Sigmoid colon (tissue), 7 donors: Measurements from ENCODE around the gene NUMBL. TPM values are rescaled to one million over a fixed set of nuclear protein-coding genes. Genes with fewer than 3 reads are reported as not detected.

Experiments used
- DNase-seq: peaks from one replicate; pipeline ENCODE4 v3.0.0-alpha.2; 2019
- H3K27ac ChIP-seq, 4 donors: fragments of 200-600 bp; sonication (generic); one replicate each; pipeline ENCODE4 v1.5.1; 2016 to 2019; ENCODE audit warnings: mild to moderate bottlenecking in 1 of 4
- H3K27me3 ChIP-seq, 3 donors: fragments of 200-600 bp; sonication (generic); one replicate each; pipeline ENCODE4 v1.5.1; 2019; ENCODE audit warnings: mild to moderate bottlenecking in 1 of 3
- H3K36me3 ChIP-seq, 4 donors: fragments of 200-600 bp; sonication (generic); one replicate each; pipeline ENCODE4 v1.5.1; 2016 to 2019
- H3K4me1 ChIP-seq, 4 donors: fragments of 200-600 bp; sonication (generic); one replicate each; pipeline ENCODE4 v1.5.1; 2017 to 2019
- H3K4me3 ChIP-seq, 4 donors: fragments of 200-600 bp; sonication (generic); one replicate each; pipeline ENCODE4 v1.5.1; 2017 to 2019; ENCODE audit warnings: mild to moderate bottlenecking in 2 of 4, moderate library complexity in 1 of 4
- H3K9me3 ChIP-seq, 4 donors: fragments of 200-600 bp in 3 of 4; sonication (generic) in 3 of 4; one replicate each; pipeline versions ENCODE4 v1.5.1 to v1.6.1; 2013 to 2019
- CTCF ChIP-seq, 4 experiments: fragments of 450-650 bp in 3 of 4; fragments of 200-600 bp in 1 of 4; IDR thresholded peaks; one replicate each; pipeline ENCODE4 v1.5.1; 2016 to 2019; ENCODE audit warnings: antibody characterized with exemption in 4 of 4, mild to moderate bottlenecking in 3 of 4, moderate library complexity in 2 of 4
- EP300 ChIP-seq, 4 donors: sonication (generic); formaldehyde crosslinking; IDR thresholded peaks; one replicate each; pipeline ENCODE4 v1.6.1; 2017; ENCODE audit warnings: antibody characterized with exemption in 4 of 4
- POLR2A ChIP-seq, 2 donors: fragments of 450-650 bp; IDR thresholded peaks; one replicate each; pipeline ENCODE4 v1.6.1; 2016; ENCODE audit warnings: antibody characterized with exemption in 2 of 2, mild to moderate bottlenecking in 2 of 2, moderate library complexity in 2 of 2
- POLR2AphosphoS5 ChIP-seq, 4 donors: sonication (generic); formaldehyde crosslinking; IDR thresholded peaks; one replicate each; pipeline ENCODE4 v1.6.1; 2017; ENCODE audit warnings: antibody characterized with exemption in 4 of 4
- WGBS, 2 donors: extraction: QIAGEN DNeasy Blood & Tissue Kit; methylation state at CpG; one replicate each; pipeline ENCODE4 v1.1.7; 2013; 5-methylcytosine and 5-hydroxymethylcytosine counted together
- intact Hi-C: fragments of 100-400 bp; cut with DNase I; formaldehyde crosslinking; loops from one replicate; pipeline ENCODE4 v1.15.1; 2023
- polyA plus RNA-seq, 3 donors: library from polyadenylated mRNA; stranded (reverse); fragments of 200-250 nt; gene quantifications; one replicate each; pipeline ENCODE4 v1.2.3, GENCODE V29; 2013
- total RNA-seq, 4 donors: library from RNA; depleted of rRNA; stranded (reverse); fragments of >200 nt; gene quantifications; one replicate each; pipeline ENCODE4 v1.1.0, GENCODE V29; 2016
- donor health status: healthy with polysubstance abuse.
- donor health status: Bipolar disorder and iron deficiency.
- donor health status: healthy.

The NUMBL gene
- total and polyA plus RNA-seq, 7 donors = 3.0 to 38.2 (median 21.9) TPM

DNA sequence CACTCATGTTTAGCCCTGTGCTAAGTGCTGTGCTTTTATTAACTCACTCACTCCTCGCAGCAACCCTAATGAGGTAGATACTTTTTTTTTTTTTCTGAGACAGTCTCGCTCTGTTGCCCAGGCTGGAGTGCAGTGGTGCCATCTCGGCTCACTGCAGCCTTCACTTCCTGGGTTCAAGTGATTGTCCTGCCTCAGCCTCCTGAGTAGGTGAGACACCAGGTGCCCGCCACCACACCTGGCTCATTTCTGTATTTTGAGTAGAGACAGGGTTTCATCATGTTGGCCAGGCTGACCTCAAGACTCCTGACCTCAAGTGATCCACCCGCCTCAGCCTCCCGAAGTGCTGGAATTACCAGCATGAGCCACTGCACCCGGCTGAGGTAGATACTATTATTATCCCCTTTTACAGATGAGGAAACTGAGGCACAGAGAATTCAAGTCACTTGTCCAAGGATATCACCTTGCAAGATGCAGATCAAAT is 29.0 kb upstream of the NUMBL start:
- WGBS, 2 donors = 25 to 52% methylated on average over 7 of the region's 7 CpGs
- Histone ChIP-seq H3K27me3 (no peaks in the 10 kb centered on the region), H3K4me3 (peak overlapping the region; percentile 74 to 92 (median 82)), H3K27ac (peak overlapping the region; percentile 95 to 99 (median 98)), H3K4me1 (peaks cover 0 to 79% (median 60%) of the 10 kb centered on the region in 4 donors), H3K9me3 (no peaks in the 10 kb centered on the region), H3K36me3 (peaks cover 0 to 24% (median 10%) of the 10 kb centered on the region in 4 donors)
- DNase-seq = no peak
- no peak for TF ChIP-seq CTCF (IDR thresholded peaks at IDR 0.05)
- no peak for TF ChIP-seq POLR2AphosphoS5 (IDR thresholded peaks at IDR 0.05)
- TF ChIP-seq EP300 (IDR thresholded peaks at IDR 0.05) = no peak
- TF ChIP-seq POLR2A (IDR thresholded peaks at IDR 0.05) = no peak
- intact Hi-C loops = loop anchor here (10.0 kb wide), 2 partner anchors 275 to 1315 kb away; partner anchors contain the start of genes SERTAD3 and ZFP36

GRCh38 chr19:40718774-40719391 is 28.4 kb upstream of the NUMBL start:
- Histone ChIP-seq H3K27ac (peak overlapping the region; percentile 95 to 99 (median 98)), H3K27me3 (no peaks in the 10 kb centered on the region), H3K4me1 (peaks cover 0 to 79% (median 66%) of the 10 kb centered on the region in 4 donors), H3K4me3 (peak overlapping the region; percentile 74 to 92 (median 82)), H3K36me3 (peaks cover 0 to 19% (median 5%) of the 10 kb centered on the region in 4 donors), H3K9me3 (no peaks in the 10 kb centered on the region)
- peak in 3 of 4 donors; percentile 16 to 43 (median 43) for TF ChIP-seq POLR2AphosphoS5 (IDR thresholded peaks at IDR 0.05)
- peak in 1 of 2 donors; percentile 24 for TF ChIP-seq POLR2A (IDR thresholded peaks at IDR 0.05)
- no peak for TF ChIP-seq EP300 (IDR thresholded peaks at IDR 0.05)
- intact Hi-C loops = loop anchor here (1.0 to 10.0 kb wide), 3 partner anchors 31 to 1314 kb away; partner anchors contain the start of genes ACTMAP, SERTAD3 and ZFP36
- 5 to 26% methylated on average over 16 of the region's 16 CpGs for WGBS, 2 donors
- peak; percentile 89 for DNase-seq

GRCh38 chr19:40717880-40718773 is 27.7 kb upstream of the NUMBL start:
- 11 to 53% methylated on average over 20 of the region's 20 CpGs for WGBS, 2 donors
- no peaks in the 10 kb centered on the region for H3K9me3 ChIP-seq
- TF ChIP-seq POLR2AphosphoS5 (IDR thresholded peaks at IDR 0.05) (no peak), CTCF (IDR thresholded peaks at IDR 0.05) (no peak), POLR2A (IDR thresholded peaks at IDR 0.05) (no peak), EP300 (IDR thresholded peaks at IDR 0.05) (no peak)
- intact Hi-C loops = loop anchor here (1.0 to 10.0 kb wide), 4 partner anchors 32 to 1313 kb away; partner anchors contain the start of genes ACTMAP, EGLN2, SERTAD3 and ZFP36
- peak overlapping the region; percentile 74 to 92 (median 82) for H3K4me3 ChIP-seq
- peak overlapping the region; percentile 95 to 99 (median 98) for H3K27ac ChIP-seq
- H3K4me1 ChIP-seq = peaks cover 0 to 79% (median 67%) of the 10 kb centered on the region in 4 donors
- DNase-seq = no peak
- peaks cover 0 to 16% (median 0%) of the 10 kb centered on the region in 4 donors for H3K36me3 ChIP-seq
- H3K27me3 ChIP-seq = no peaks in the 10 kb centered on the region

DNA sequence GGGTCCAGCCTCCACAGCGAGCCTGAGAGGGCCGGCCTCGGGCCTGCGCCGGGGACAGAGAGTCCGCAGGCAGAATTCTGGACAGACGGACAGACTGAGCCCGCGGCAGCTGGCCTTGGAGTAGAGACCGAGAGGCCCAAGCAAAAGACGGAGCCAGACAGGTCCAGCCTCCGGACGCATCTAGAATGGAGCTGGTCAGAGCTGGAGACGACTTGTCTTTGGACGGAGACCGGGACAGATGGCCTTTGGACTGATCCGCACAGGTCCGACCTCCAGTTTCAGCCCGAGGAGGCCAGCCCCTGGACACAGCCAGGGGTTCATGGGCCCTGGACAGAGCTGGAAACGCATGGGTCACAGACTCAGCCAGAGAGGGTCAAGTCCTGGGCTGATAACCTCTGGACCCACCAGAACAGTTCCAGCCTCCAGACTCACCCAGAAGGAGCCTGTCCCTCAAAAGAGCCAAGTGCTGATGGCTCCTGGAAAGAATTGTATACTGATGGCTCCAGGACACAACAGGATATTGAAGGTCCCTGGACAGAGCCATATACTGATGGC is 27.0 kb upstream of the NUMBL start:
- DNase-seq = peak; percentile 80
- intact Hi-C loops = loop anchor here (2.0 to 10.0 kb wide), 3 partner anchors 81 to 1313 kb away; partner anchors contain the start of genes EGLN2, SERTAD3 and ZFP36
- H3K27me3 ChIP-seq = no peaks in the 10 kb centered on the region
- H3K9me3 ChIP-seq = no peaks in the 10 kb centered on the region
- peaks cover 0 to 75% (median 62%) of the 10 kb centered on the region in 4 donors for H3K4me1 ChIP-seq
- H3K27ac ChIP-seq = peak overlapping the region; percentile 95 to 99 (median 98)
- no peak for TF ChIP-seq POLR2A (IDR thresholded peaks at IDR 0.05)
- no peak for TF ChIP-seq CTCF (IDR thresholded peaks at IDR 0.05)
- no peak for TF ChIP-seq EP300 (IDR thresholded peaks at IDR 0.05)
- no peak for TF ChIP-seq POLR2AphosphoS5 (IDR thresholded peaks at IDR 0.05)
- H3K36me3 ChIP-seq = peaks cover 0 to 17% (median 0%) of the 10 kb centered on the region in 4 donors
- WGBS, 2 donors = 1 to 3% methylated on average over 20 of the region's 20 CpGs
- peak overlapping the region; percentile 74 to 92 (median 82) for H3K4me3 ChIP-seq
